IPS-18a (cell line): Measurements from ENCODE around the gene PACS2.

Source experiments
- H3K27ac ChIP-seq: one replicate; pipeline ENCODE4 v1.5.1; 2013; ENCODE audit warnings: low read length
- H3K27me3 ChIP-seq: one replicate; pipeline ENCODE4 v1.6.1; 2013; ENCODE audit warnings: mild to moderate bottlenecking, low read length; ENCODE audit not compliant: control insufficient read depth, insufficient read depth
- H3K36me3 ChIP-seq: one replicate; pipeline ENCODE4 v1.6.1; 2013; ENCODE audit warnings: low read depth, low read length; ENCODE audit not compliant: control insufficient read depth
- H3K4me1 ChIP-seq: one replicate; pipeline ENCODE4 v1.6.1; 2013; ENCODE audit warnings: low read depth, low read length; ENCODE audit not compliant: control insufficient read depth
- H3K4me3 ChIP-seq: one replicate; pipeline ENCODE4 v1.5.1; 2013; ENCODE audit warnings: low read length
- H3K9ac ChIP-seq: one replicate; pipeline ENCODE4 v1.6.1; 2013; ENCODE audit warnings: mild to moderate bottlenecking, low read length, moderate library complexity
- H3K9me3 ChIP-seq: one replicate; pipeline ENCODE4 v1.6.1; 2013; ENCODE audit warnings: low read depth, low read length; ENCODE audit not compliant: control insufficient read depth

The PACS2 gene

GRCh38 chr14:105420101-105420973 lies 105.8 kb downstream of the PACS2 start:
- peaks cover 10% of the 10 kb centered on the region for H3K36me3 ChIP-seq
- peak overlapping the region; percentile 94 for H3K9ac ChIP-seq
- no peaks in the 10 kb centered on the region for H3K27me3 ChIP-seq
- H3K4me1 ChIP-seq: no peaks in the 10 kb centered on the region
- H3K4me3 ChIP-seq: peak overlapping the region; percentile 69
- H3K27ac ChIP-seq: peak overlapping the region; percentile 57
- H3K9me3 ChIP-seq: no peaks in the 10 kb centered on the region

GRCh38 chr14:105420974-105421674 lies 106.6 kb downstream of the PACS2 start:
- peaks cover 10% of the 10 kb centered on the region for H3K36me3 ChIP-seq
- peak overlapping the region; percentile 69 for H3K4me3 ChIP-seq
- H3K4me1 ChIP-seq: no peaks in the 10 kb centered on the region
- no peaks in the 10 kb centered on the region for H3K27me3 ChIP-seq
- H3K27ac ChIP-seq: peak overlapping the region; percentile 57
- H3K9ac ChIP-seq: peak overlapping the region; percentile 94
- no peaks in the 10 kb centered on the region for H3K9me3 ChIP-seq

GRCh38 chr14:105421723-105422615 lies 107.4 kb downstream of the PACS2 start:
- Histone ChIP-seq H3K27me3 (no peaks in the 10 kb centered on the region), H3K4me3 (no peak overlapping the region), H3K36me3 (peaks cover 14% of the 10 kb centered on the region), H3K9ac (no peak overlapping the region), H3K27ac (no peak overlapping the region), H3K9me3 (no peaks in the 10 kb centered on the region), H3K4me1 (no peaks in the 10 kb centered on the region)

GRCh38 chr14:105422695-105423487 lies 108.3 kb downstream of the PACS2 start:
- Histone ChIP-seq H3K27ac (no peak overlapping the region), H3K36me3 (peaks cover 20% of the 10 kb centered on the region), H3K4me1 (no peaks in the 10 kb centered on the region), H3K9ac (no peak overlapping the region), H3K9me3 (no peaks in the 10 kb centered on the region), H3K4me3 (no peak overlapping the region), H3K27me3 (no peaks in the 10 kb centered on the region)

- H3K9me3 ChIP-seq: no peaks in the 10 kb centered on the region
- H3K27ac ChIP-seq: no peak overlapping the region
- no peaks in the 10 kb centered on the region for H3K27me3 ChIP-seq
- no peaks in the 10 kb centered on the region for H3K4me1 ChIP-seq
- no peak overlapping the region for H3K9ac ChIP-seq
- peaks cover 20% of the 10 kb centered on the region for H3K36me3 ChIP-seq
- no peak overlapping the region for H3K4me3 ChIP-seq
These were observed 109.1 kb downstream of the PACS2 start for GRCh38 chr14:105423488-105424195.

GRCh38 chr14:105424861-105425260 lies 110.3 kb downstream of the PACS2 start:
- Histone ChIP-seq H3K9ac (no peak overlapping the region), H3K4me3 (no peak overlapping the region), H3K27ac (no peak overlapping the region), H3K9me3 (no peaks in the 10 kb centered on the region), H3K4me1 (no peaks in the 10 kb centered on the region), H3K27me3 (no peaks in the 10 kb centered on the region), H3K36me3 (peaks cover 20% of the 10 kb centered on the region)

GRCh38 chr14:105425823-105426247 lies 111.3 kb downstream of the PACS2 start:
- H3K36me3 ChIP-seq: peaks cover 26% of the 10 kb centered on the region

GRCh38 chr14:105426416-105427130 lies 112.0 kb downstream of the PACS2 start:
- H3K4me3 ChIP-seq: no peak overlapping the region
- no peak overlapping the region for H3K27ac ChIP-seq
- H3K36me3 ChIP-seq: peaks cover 26% of the 10 kb centered on the region
- H3K27me3 ChIP-seq: no peaks in the 10 kb centered on the region
- no peaks in the 10 kb centered on the region for H3K9me3 ChIP-seq
- H3K9ac ChIP-seq: no peak overlapping the region
- H3K4me1 ChIP-seq: no peaks in the 10 kb centered on the region

More at GRCh38 chr14:105425823-105426247, 111.3 kb downstream of the PACS2 start:
- Histone ChIP-seq H3K4me1 (no peaks in the 10 kb centered on the region), H3K27ac (no peak overlapping the region), H3K4me3 (no peak overlapping the region), H3K9ac (no peak overlapping the region), H3K27me3 (no peaks in the 10 kb centered on the region), H3K9me3 (no peaks in the 10 kb centered on the region)

- Histone ChIP-seq H3K9ac (no peak overlapping the region), H3K27me3 (no peaks in the 10 kb centered on the region), H3K4me1 (no peaks in the 10 kb centered on the region)
These were observed 112.9 kb downstream of the PACS2 start for GRCh38 chr14:105427412-105427811.

More at GRCh38 chr14:105427412-105427811, 112.9 kb downstream of the PACS2 start:
- Histone ChIP-seq H3K4me3 (no peak overlapping the region), H3K36me3 (peaks cover 26% of the 10 kb centered on the region), H3K27ac (no peak overlapping the region), H3K9me3 (no peaks in the 10 kb centered on the region)
